ENCODE data around the gene UBA5. TPM values are rescaled to one million over a fixed set of nuclear protein-coding genes. Genes with fewer than 3 reads are reported as not detected.

UBA5 gene
- 36.8 and 49.1 TPM in 2 replicates for total RNA-seq

DNA sequence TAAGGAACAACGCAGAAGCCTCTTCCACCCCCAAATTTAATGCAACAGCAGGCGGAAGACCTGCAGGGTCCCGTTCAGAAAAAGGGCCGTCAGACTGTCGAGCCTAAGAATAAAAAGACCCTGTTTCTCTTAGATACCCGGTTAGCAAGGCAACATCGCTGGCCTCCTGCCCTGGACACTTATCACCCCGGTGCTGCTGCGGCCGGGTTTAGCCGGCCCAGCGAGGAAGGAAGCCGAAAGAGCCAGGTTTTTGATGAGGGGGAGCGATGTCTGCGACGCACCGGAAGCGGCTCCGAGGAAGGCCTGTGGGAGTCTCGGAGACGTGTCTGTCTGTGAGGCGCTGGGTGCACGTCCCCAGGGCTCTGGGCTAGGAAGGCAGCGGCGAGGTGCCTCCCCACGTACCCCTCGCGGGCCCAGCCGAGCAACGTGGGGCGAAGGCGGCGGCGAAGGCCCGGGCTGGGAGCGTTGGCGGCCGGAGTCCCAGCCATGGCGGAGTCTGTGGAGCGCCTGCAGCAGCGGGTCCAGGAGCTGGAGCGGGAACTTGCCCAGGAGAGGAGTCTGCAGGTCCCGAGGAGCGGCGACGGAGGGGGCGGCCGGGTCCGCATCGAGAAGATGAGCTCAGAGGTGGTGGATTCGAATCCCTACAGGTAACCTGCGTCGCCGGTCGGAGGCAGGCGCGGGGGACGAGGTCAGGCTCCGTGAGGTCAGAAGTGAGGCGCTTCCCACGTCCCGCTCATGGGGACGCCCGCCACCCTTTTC, at the start of gene UBA5:
TSS of gene UBA5 (plus strand) at position 278 of the 759 bp plus-strand sequence. CDS start at position 487, 209 bp downstream.

DNA sequence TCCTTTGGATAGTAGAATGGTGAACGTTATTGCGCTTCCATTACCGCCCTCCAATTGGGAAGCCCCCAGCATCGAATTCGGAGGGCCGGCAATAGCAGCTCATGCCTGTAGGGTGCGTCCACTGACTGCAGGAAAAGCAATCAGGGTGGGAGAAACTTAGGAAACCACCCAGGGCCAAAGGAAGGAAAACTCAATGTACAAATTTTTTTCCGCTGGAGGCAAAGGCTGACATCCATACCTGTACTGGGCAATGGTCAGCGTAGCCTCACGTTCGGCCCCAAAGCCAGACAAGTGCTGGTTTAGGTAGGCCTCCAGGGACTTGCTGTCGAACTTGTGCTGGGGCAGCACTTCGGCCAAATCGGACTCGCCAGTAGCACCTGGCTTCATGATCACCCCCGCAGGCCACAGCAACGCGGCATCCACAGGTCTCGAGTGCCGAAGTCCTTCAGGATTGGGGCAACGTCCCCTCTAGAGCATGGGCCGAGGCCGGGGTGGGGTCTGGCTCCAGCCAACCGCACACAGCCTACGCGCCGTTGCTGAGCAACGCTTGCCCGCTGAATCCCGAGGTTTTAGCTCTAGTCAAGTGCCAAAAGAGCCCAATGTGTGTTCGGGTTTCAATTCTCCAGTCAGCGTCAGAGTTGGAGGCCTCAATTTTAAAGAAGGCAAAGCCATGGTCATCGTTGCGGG, 621 bp upstream of the UBA5 start, which contains the start of gene ACAD11:
TSS of gene ACAD11 (minus strand) at position 445 of the 687 bp plus-strand sequence. CDS start at position 387, 58 bp downstream.

DNA sequence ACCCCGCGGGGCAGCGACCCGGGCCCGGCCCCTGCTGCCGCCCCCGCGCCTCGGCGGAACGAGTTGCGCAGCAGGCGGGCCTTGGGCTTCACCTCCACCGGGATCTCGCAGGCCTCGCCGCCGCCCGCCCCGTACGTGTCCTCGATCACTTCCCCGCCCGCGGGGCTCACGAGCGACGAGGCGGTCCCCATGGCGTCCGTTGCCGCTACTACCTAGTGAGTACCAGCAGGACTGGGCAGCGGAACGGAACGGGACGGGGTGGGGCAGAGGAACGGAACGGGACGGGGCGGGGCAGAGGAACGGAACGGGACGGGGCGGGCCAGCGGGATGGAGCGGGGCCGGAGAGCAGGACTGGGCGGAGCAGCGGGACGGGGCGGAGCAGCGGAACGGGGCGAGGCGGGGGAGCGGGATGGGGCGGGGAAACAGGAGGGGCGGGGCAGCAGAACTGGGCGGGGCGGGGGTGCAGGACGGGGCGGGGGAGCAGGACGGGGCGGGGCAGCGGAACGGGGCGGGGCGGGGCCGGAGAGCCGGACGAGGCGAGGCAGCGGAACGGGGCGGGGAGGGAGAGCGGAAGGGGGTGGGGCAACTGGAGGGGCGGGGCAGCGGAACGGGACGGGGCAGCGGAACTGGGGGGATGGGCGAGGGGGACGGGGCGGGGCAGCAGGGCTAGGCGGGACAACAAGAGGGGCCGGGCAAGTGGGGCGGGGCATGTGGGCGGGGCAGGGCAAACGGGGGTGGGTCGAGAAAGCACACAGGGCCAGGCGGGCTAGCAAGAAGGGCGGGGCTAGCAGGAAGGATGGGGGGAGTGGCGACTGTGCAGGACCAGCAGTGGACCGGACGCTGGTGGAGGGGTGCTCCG, 62.3 kb downstream of the UBA5 start, which contains the start of gene NPHP3:
TSS of gene NPHP3 (minus strand) at position 245 of the 859 bp plus-strand sequence. CDS start at position 191, 54 bp downstream.

Other genes with a start within 250 kb of the UBA5 start
- 125 and 134 TPM in 2 replicates for gene DNAJC13, start 242.8 kb upstream of the UBA5 start, total RNA-seq
- gene ACKR4, start 63.1 kb upstream of the UBA5 start, total RNA-seq, result 1.0 and 4.0 TPM in 2 replicates
- 20.6 and 21.1 TPM in 2 replicates for gene ACAD11, start 520 bp upstream of the UBA5 start, total RNA-seq
- gene NPHP3, start 62.1 kb downstream of the UBA5 start, total RNA-seq, result 46.5 and 55.2 TPM in 2 replicates

All from thoracic aorta endothelial cell (primary cell).